HTERT RPE-1 (cell line): ENCODE measurements around the gene MAMDC2.

Source experiments
- in situ Hi-C: fragments of 300-500 bp; cut with MboI; formaldehyde crosslinking; loops from 4 replicates; pipeline ENCODE4 v1.14.3; 2020; ENCODE audit warnings: low sequenced_read_pairs

MAMDC2 gene

DNA sequence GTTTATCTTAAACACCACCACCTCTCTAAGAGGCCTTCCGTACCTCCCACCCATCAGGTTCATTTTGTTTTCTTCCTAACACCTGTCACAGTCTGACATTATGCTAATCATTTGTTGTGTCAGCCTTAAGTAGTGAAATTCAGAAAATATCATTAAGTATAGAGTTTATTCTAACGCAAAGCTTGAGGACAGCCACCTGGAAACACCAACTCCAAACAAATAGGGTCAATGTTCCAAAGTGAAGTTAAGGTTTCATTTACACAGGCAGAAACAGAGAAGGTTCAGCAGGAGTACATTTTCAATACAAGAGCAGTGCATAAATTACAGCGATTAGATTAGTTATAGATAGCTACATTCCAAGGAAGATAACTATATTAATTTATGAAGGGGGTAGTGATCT lies 213.9 kb downstream of the MAMDC2 start:
- in situ Hi-C loops, result no loop called here

DNA sequence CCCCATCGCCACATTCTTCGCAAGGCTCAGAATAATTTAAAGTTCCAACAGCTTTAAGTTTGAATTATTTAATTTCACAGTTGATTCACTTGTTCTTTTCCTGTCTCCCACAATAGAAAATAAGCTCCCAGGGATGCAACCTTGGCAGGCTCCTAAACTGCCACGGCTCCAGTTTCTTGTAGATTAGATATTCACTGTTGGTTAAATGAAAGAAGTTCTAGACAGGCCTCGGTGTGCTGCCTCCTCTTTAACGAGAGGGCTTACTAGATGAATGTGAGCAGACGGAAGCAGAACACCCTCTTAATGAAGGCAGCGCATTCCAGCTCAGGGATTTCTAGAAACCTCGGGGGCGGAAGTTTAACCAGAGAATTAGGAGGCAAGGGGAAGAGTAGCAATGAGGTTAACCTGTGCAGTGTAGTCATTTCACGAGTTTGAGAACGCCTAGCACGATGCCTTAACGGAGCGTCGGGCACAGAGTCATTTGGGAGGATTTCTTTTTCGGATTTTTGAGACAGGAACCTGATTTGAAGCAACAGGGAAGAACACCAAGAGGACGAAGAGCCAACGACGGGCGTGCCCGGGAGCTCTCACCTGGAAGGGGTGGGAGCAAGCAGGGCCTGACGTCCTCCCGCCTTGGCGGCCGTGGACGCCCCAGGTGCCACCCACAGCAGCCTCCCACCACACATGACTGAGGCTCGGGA lies 214.5 kb downstream of the MAMDC2 start:
- in situ Hi-C loops, result no loop called here

DNA sequence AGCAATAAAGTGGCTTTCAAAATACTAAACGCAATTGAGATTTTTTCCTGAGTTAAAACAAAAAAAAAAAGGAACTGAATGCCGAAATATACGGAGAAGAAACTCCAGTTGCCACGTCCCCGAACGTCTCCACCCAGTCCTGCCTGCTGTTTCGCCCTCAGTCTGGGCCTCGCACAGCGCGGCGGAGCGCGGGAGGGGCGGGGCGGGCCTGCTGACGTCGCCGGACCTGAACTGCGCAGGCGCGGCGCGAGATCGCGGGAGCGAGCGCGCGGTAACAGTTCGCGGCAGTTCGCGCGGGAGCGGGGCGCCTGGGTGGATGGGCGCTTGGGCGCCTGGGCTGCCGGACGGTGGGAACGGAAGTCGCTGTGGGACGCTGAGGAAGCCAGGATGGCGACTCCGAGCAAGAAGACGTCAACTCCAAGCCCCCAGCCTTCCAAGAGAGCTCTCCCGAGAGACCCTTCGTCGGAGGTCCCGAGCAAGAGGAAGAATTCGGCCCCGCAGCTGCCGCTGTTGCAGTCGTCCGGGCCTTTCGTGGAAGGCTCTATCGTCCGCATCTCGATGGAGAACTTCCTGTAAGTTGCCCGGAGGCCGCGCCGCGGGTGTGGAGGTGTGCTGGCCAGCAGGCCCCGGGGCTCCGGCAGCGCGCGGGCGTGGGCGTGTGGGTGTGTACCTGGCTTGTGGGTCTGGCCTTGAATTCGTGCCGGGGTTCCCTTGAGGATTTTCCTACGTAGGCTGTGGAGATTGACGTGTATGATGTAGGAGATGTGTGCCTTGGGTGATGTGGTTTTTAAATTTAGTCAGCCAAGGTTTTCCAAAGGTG lies 215.3 kb downstream of the MAMDC2 start, which contains the start of gene SMC5:
Gene SMC5 (plus strand): TSS at position 287 of the 820 bp plus-strand sequence. CDS start 101 bp downstream, at position 388.
- in situ Hi-C loops, result no loop called here

DNA sequence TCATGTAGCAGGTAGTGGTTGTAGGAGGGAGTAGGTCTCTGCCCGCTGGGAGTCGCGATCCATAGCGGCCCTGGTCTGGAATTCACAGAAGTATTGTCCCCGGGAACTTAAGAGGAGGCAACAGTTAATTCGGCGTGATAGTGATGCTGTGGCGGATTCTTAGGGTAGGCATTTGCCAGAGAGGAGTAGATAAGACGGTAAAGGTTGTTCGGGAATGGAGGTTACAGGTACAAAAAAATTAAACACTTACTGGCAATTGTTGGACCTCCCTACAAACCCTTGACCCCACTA lies 215.8 kb downstream of the MAMDC2 start:
- in situ Hi-C loops, result no loop called here

DNA sequence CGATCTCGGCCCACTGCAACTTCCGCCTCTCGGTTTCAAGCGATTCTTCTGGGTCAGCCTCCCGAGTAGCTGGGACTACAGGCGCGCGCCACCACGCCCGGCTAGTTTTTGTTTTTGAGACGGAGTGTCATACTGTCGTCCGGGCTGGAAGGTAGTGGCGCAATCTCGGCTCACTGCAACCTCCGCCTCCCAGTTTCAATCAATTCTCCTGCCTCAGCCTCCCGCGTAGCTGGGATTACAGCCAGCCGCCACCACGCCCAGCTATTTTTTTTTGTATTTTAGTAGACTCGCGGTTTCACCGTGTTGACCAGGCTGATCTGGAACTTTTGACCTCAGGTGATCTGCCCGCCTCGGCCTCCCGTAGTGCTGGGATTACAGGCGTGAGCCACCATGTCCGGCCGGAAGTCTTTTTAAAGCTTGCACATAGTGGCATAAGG lies 216.4 kb downstream of the MAMDC2 start:
- in situ Hi-C loops, result no loop called here

DNA sequence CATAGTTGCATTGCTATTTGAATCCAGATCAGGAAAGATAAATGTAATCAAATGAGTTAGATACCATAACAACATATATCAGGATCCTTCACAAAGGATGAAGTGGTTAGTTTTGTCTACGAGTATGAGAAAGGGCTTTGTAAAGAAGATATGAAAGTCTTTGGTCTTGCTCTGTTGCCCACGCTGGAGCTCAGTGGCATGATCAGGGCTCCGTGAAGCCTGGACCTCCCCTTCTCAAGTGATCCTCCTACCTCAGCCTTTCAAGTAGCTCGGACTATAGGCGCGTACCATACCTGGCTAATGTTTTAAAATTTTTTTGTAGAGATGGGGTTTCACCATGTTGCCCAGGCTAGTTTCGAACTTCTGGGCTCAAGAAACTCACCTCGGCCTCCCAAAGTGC lies 217.0 kb downstream of the MAMDC2 start:
- in situ Hi-C loops, result no loop called here

DNA sequence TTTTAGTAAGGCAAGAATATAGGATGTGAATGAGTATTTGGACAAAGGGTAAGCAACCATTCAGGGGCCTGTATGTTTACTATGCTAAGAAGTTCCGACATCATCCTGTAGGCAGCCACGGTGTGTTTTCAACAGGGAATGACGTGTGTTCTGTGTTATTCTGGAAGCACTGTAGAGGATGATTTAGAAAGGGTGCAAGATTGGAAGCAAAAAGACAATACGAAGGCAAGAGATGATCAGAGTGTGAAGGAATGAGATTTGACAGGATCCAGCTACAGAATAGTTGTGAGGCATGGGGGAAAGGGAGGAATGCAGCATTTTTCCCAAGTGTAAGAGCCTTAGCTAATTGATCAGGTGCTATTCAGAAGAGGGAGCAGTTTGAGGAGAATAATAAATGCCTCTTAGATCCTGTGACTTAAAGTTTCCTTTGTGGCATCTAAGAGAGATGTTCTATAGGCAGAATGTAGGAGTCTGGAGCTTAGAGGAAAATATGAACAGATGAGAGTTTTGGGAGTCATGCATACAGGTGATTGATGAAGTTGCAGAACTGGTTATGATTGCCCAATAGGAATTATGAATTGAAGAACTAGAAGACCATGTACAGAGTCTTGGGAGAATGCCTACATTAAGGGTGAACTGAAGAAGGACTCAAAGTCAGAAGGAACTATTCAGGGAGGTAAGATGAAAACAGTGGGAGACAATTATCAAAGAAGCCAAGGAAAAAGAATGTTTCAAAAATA lies 217.7 kb downstream of the MAMDC2 start:
- in situ Hi-C loops, result no loop called here

DNA sequence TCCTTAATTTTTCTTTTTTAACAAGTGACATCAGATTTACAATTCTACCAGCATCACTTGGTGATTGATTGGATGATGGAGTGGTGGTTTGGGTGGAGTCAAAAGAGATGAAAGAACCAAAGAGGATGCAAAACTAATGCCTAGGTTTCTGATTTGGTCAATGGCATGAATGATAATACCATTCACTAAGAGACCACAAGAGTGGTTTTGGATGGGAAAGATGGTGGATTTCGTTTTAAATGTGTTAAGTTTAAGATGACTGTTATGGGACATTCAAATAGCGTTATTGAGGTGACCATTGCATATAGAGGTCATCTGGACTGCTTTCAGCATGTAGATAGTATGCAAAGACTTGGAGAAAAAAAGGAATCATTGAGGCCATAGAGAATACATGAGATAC lies 218.7 kb downstream of the MAMDC2 start:
- in situ Hi-C loops, result no loop called here

DNA sequence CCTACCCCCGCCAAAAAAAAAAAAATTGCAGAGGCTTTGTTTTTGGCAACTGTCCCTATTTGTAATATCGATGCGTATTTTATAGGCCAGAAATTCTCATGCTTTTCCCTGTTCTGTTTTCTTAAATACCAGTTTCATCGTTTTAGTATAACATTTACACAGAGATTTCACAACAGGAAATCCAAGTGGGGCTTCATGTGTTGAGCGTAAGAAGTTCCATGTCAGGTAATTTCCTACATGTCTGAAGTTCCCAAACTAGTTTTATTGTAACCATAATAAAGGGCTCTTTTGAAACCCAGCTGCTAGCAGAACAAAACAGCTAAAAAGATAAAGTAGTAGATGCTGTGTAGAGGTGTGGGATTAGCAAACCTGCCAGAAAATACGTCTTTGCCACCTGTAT lies 219.3 kb downstream of the MAMDC2 start:
- in situ Hi-C loops, result no loop called here

DNA sequence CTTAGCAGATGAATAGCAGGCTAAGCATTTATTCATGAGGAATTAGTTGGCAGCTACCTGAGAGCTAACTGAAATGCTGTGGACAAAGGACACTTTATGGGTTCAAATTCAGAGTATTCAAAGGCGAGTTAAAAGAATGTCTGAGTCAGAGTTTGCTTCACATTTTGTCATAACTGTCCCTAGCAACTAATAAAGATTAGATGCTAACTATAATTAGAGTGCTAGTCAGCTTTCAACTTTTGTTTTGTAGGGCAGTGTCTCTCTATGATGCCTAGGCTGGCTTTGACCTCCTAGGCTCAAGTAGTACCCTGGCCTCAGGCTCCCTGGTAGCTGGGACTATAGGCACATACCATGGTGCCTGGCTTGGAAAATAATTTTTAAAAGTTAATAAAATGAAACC lies 219.8 kb downstream of the MAMDC2 start:
- in situ Hi-C loops, result no loop called here
